Right lobe of liver (tissue), 6 donors: ENCODE data around the gene PTPRD. TPM values are rescaled to one million over a fixed set of nuclear protein-coding genes. Genes with fewer than 3 reads are reported as not detected.

Source experiments
- ATAC-seq, 4 donors: fragments of 200-7000 bp; cut with Tn5 transposase; one replicate each; pipeline ENCODE4 v1.9.1; 2020; ENCODE audit warnings: mild to moderate bottlenecking in 4 of 4, moderate library complexity in 4 of 4
- DNase-seq, 3 donors: peaks; one replicate each; pipeline ENCODE4 v3.0.0-alpha.2; 2020
- H3K27ac ChIP-seq, 3 donors: fragments of 200-600 bp; one replicate each; pipeline ENCODE4 v1.8.0; 2022
- H3K27me3 ChIP-seq, 2 donors: fragments of 200-600 bp; one replicate each; pipeline ENCODE4 v1.8.0; 2022
- H3K36me3 ChIP-seq, 4 donors: fragments of 200-600 bp; sonication (generic) in 1 of 4; one replicate each; pipeline versions ENCODE4 v1.5.1 to v1.8.0; 2017 to 2022; ENCODE audit warnings: control low read depth in 1 of 4
- H3K4me1 ChIP-seq, 4 donors: fragments of 200-600 bp; sonication (generic) in 1 of 4; one replicate each; pipeline versions ENCODE4 v1.5.1 to v1.8.0; 2017 to 2022; ENCODE audit warnings: control low read depth in 1 of 4
- H3K4me3 ChIP-seq, 3 donors: fragments of 200-600 bp; one replicate each; pipeline ENCODE4 v1.8.0; 2022
- H3K9me3 ChIP-seq, 4 donors: fragments of 200-600 bp; sonication (generic) in 1 of 4; one replicate each; pipeline versions ENCODE4 v1.5.1 to v1.8.0; 2017 to 2022; ENCODE audit warnings: control low read depth in 1 of 4
- POLR2A ChIP-seq: fragments of 450-650 bp; IDR thresholded peaks from one replicate; pipeline ENCODE4 v1.6.1; 2017; ENCODE audit warnings: antibody characterized with exemption, mild to moderate bottlenecking
- WGBS: methylation state at CpG from one replicate; pipeline ENCODE4 v1.1.6; 2018; ENCODE audit warnings: low coverage, low lambda C conversion rate; ENCODE audit not compliant: insufficient coverage; ENCODE audit errors: missing lambda C conversion rate; 5-methylcytosine and 5-hydroxymethylcytosine counted together
- intact Hi-C, 2 donors: fragments of 100-400 bp; cut with DNase I; formaldehyde crosslinking; loops; one replicate each; pipeline versions ENCODE4 v1.11.2 to v1.14.1; 2022
- long read RNA-seq: library from polyadenylated mRNA; unstranded; transcript quantifications from one replicate; pipeline ENCODE4 v2.0.0, GENCODE V29; 2019
- total RNA-seq, 6 experiments: library from RNA; depleted of rRNA in 2 of 6; stranded (reverse); fragments of >200 nt in 2 of 6; fragmentation: NEBNext Ultra II Directional in 3 of 6; extraction: Animal tissue kit (Norgen Biotek cat#: 25700) in 3 of 6; gene quantifications; one replicate each; pipeline versions ENCODE4 v1.1.0 to v1.2.4, GENCODE V29; 2016 to 2023
- TF ChIP-seq, protein P1 (sequence below), 4 donors: fragments of 200-600 bp in 3 of 4; fragments of 450-650 bp in 1 of 4; IDR thresholded peaks; one replicate each; pipeline versions ENCODE4 v1.5.1 to v1.8.0; 2016 to 2022; ENCODE audit warnings: antibody characterized with exemption in 4 of 4, mild to moderate bottlenecking in 2 of 4
- donor health status: DM: no; HTN: yes; CAD: no.
- donor health status: DM: no; HTN: no; CAD: no.
- donor health status: DM: no; HTN: no; CAD: no.
- donor health status: DM: no; HTN: yes; CAD: no.
- donor health status: DM: no; HTN: yes; CAD: no.

PTPRD gene
- 10 to 100 TPM in 4 of 6 experiments, 1 to 10 TPM in 2; 5.4 to 29.8 (median 13.9) TPM for total RNA-seq
- long read RNA-seq, partial matches to known transcripts, result 0 of 1 reads
- long read RNA-seq, other reads (novel, unspliced or antisense), result 1 of 1 reads

DNA sequence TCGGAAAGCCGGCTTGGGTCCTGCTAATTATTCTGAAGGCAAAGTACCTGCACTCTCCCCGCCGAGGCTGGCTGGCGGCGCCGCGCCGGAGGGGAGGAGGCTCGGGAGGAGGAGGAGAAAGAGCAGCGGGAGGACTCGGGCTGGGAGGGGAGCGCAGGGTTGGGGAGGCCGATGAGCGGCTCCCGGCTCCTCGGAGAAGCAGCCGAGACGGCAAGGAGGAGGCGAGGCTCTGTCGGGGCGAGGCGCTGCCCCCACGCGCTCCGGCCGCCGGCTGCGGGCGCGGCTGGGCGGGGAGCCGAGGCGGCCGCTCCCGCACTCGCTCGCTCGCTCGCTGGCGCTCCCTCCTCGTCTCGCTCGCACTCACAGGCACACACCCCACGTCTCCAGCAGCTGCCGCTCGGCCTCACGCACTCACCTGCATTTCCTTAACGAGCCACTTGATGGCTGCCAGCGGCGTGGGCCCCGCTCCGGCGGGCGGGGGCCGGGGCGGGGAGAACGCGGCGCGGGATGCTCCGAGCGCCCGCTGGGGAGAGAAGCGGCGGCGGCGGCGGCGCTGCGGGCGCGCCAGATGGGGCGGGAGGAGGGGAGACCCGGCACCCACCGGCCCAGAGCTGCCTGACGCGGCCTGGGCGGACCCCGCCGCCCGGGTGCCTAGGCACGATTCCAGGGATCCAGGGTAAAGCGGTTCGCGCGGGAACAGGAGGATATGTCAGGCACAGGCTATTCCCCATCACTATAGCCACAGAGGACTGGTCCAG is at the start of gene PTPRD:
Gene PTPRD, minus strand, starts transcription at position 362 of the 758 bp plus-strand sequence.
- intact Hi-C loops, result no loop called here
- ATAC-seq (peak; percentile 40 to 63 (median 50)), DNase-seq (peak in 2 of 3 donors; percentile 26 to 55)
- Histone ChIP-seq H3K4me1 (peaks cover 0 to 5% (median 0%) of the 10 kb centered on the region in 4 donors), H3K27ac (no peak within 1 kb of the TSS), H3K4me3 (peak within 1 kb of the TSS in 1 of 3 donors; percentile 43), H3K9me3 (no peaks in the 10 kb centered on the region), H3K36me3 (no peaks in the 10 kb centered on the region), H3K27me3 (peaks cover 0 to 6% of the 10 kb centered on the region in 2 donors)
- TF ChIP-seq, protein P1, sequence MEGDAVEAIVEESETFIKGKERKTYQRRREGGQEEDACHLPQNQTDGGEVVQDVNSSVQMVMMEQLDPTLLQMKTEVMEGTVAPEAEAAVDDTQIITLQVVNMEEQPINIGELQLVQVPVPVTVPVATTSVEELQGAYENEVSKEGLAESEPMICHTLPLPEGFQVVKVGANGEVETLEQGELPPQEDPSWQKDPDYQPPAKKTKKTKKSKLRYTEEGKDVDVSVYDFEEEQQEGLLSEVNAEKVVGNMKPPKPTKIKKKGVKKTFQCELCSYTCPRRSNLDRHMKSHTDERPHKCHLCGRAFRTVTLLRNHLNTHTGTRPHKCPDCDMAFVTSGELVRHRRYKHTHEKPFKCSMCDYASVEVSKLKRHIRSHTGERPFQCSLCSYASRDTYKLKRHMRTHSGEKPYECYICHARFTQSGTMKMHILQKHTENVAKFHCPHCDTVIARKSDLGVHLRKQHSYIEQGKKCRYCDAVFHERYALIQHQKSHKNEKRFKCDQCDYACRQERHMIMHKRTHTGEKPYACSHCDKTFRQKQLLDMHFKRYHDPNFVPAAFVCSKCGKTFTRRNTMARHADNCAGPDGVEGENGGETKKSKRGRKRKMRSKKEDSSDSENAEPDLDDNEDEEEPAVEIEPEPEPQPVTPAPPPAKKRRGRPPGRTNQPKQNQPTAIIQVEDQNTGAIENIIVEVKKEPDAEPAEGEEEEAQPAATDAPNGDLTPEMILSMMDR (IDR thresholded peaks at IDR 0.05), result peak in 1 of 4 donors; percentile 19
- TF ChIP-seq POLR2A, result no peak
- 3% methylated on average over 20 of the region's 87 CpGs for WGBS

DNA sequence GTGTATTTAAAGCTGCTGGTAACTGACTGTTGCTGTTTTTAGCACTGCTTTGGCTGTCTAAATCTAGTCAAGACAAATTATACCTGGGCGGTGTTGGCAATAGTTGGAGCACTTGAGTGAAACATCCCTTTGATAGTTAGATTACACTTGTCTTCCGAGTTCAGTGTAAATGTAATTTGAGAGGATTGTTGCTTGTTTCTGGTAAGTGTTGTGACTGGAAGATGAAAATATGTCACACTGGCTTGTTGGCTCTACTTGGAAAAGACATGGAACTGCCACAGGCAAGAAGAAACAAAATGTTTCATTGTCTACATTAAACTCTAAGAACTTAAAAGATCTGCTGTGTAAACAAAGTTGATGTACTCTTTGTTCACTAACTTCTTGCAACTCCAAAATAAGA is 49.2 kb upstream of the PTPRD start:
- no peak for ATAC-seq
- 38% methylated on average over 2 of the region's 2 CpGs for WGBS
- TF ChIP-seq POLR2A, result no peak
- TF ChIP-seq, protein P1 (IDR thresholded peaks at IDR 0.05), result no peak
- no peaks in the 10 kb centered on the region for H3K9me3 ChIP-seq
- H3K4me3 ChIP-seq, result no peak overlapping the region
- H3K27me3 ChIP-seq, result no peaks in the 10 kb centered on the region
- no peaks in the 10 kb centered on the region for H3K4me1 ChIP-seq
- no peak for DNase-seq
- intact Hi-C loops, result no loop called here
- H3K27ac ChIP-seq, result no peak overlapping the region
- no peaks in the 10 kb centered on the region for H3K36me3 ChIP-seq

DNA sequence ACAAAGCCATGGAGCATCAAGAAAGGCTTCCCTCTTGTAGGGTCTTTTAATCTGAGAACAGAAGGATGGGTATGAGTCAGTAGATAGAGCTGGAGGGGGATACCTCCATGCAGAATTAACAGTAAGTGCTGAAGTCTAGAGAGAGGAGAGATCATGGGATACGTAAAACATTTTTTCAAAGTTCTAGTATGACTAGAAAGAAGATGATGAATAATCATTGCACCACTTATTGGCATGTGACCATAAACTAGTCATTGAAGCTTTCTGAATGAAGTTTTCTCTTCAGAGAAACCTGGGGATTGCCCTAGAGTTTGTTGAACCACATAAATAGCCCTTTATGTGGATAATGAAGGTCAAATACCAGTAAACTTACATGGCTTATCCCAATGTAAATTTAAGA is 48.6 kb upstream of the PTPRD start:
- 50% methylated on average over 1 of the region's 1 CpG for WGBS
- no peak overlapping the region for H3K4me3 ChIP-seq
- intact Hi-C loops, result no loop called here

DNA sequence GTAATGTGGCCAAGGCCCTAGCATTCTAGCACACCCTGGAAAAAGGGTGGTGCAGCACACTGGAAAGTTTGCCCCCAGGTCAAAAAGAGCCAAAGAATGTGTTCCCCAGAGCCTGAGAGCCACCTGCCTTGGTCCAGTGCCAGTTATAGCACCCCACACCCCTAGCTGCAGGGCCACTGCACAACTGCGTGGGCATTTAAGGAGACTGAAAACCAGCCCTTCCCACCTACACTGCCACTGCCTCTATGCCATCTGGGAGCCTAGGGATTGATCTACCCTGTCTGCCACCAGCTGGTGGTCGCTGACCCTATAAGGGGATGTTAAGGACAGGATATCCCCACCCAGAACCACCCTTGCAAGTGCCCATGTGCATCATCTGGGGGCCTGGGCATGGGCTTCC is 38.2 kb upstream of the PTPRD start:
- TF ChIP-seq, protein P1 (IDR thresholded peaks at IDR 0.05), result no peak
- TF ChIP-seq POLR2A, result no peak
- H3K36me3 ChIP-seq, result no peaks in the 10 kb centered on the region
- intact Hi-C loops, result no loop called here
- no peak overlapping the region for H3K4me3 ChIP-seq
- DNase-seq (no peak), ATAC-seq (no peak)
- H3K4me1 ChIP-seq, result no peaks in the 10 kb centered on the region
- no peaks in the 10 kb centered on the region for H3K9me3 ChIP-seq
- no peaks in the 10 kb centered on the region for H3K27me3 ChIP-seq
- no peak overlapping the region for H3K27ac ChIP-seq
- WGBS, result 60% methylated on average over 1 of the region's 2 CpGs

More for the DNA sequence above, 48.6 kb upstream of the PTPRD start:
- ATAC-seq (no peak), DNase-seq (no peak)
- H3K27me3 ChIP-seq, result no peaks in the 10 kb centered on the region
- no peaks in the 10 kb centered on the region for H3K36me3 ChIP-seq
- TF ChIP-seq POLR2A, result no peak
- TF ChIP-seq, protein P1 (IDR thresholded peaks at IDR 0.05), result no peak
- no peaks in the 10 kb centered on the region for H3K9me3 ChIP-seq
- H3K27ac ChIP-seq, result no peak overlapping the region
- H3K4me1 ChIP-seq, result no peaks in the 10 kb centered on the region
